HepG2 (cell line): ENCODE results near the gene FAM168A. TPM values are rescaled to one million over a fixed set of nuclear protein-coding genes. Genes with fewer than 3 reads are reported as not detected.

Experiments used
- ATAC-seq: fragments of 200-7000 bp; cut with Tn5 transposase; 3 replicates; pipeline ENCODE4 v1.9.1; 2020; ENCODE audit warnings: mild to moderate bottlenecking, moderate library complexity
- BruUV-seq: library from RNA; stranded (reverse); fragments of 400-500 nt; replicated peaks from 2 replicates; lab custom pipeline; 2021; lab: Mats Ljungman, UMichigan
- CTCF ChIA-PET: fragments of 300-600 bp; formaldehyde crosslinking; extraction: SDS; loops from one replicate; lab custom pipeline; 2021; ENCODE audit warnings: low total read pairs, inconsistent platforms, low intra/inter-chr PET ratio; lab: Yijun Ruan, JAX
- POLR2A ChIA-PET: fragments of 350-600 bp; sonication (Branson Sonifier 250); formaldehyde crosslinking; loops from one replicate; lab custom pipeline; 2020; ENCODE audit warnings: antibody characterized with exemption, inconsistent platforms; lab: Yijun Ruan, JAX
- DNase-seq: peaks from one replicate; pipeline ENCODE4 v3.0.0-alpha.2; 2015; ENCODE audit warnings: low spot score
- FAIRE-seq: peaks from 3 replicates; lab custom pipeline; 2011; peaks lifted over from hg19 to GRCh38; lab: Jason Lieb, UNC
- H2AFZ ChIP-seq: one replicate; pipeline ENCODE4 v1.6.1; 2011; ENCODE audit warnings: low read length, inconsistent platforms
- H3K27ac ChIP-seq: fragments of 300-600 bp; 3 replicates; pipeline ENCODE4 v1.8.0; 2011; ENCODE audit warnings: mixed run types, mild to moderate bottlenecking, mixed read lengths, low read length, inconsistent platforms; ENCODE audit not compliant: insufficient read depth; ENCODE audit errors: extremely low read length
- H3K27me3 ChIP-seq, 2 experiments: fragments of 200-600 bp in 1 of 2; 2 replicates in 1 of 2; 3 replicates in 1 of 2; pipeline versions ENCODE4 v1.6.0 to v1.8.0; 2011; ENCODE audit warnings: low read length in 2 of 2, mild to moderate bottlenecking in 2 of 2, moderate library complexity in 2 of 2, inconsistent platforms in 1 of 2; ENCODE audit not compliant: insufficient read depth in 2 of 2, control insufficient read depth in 1 of 2
- H3K36me3 ChIP-seq, 2 experiments: fragments of 200-600 bp in 1 of 2; replicated peaks in 1 of 2; 2 replicates in 1 of 2; 3 replicates in 1 of 2; pipeline versions ENCODE4 v1.5.1 to v1.8.0; 2011; ENCODE audit warnings: low read length in 2 of 2, inconsistent platforms in 1 of 2; ENCODE audit not compliant: insufficient read depth in 2 of 2, control insufficient read depth in 1 of 2
- H3K4me1 ChIP-seq: 2 replicates; pipeline ENCODE4 v1.5.1; 2012; ENCODE audit warnings: low read length, inconsistent platforms; ENCODE audit not compliant: insufficient read depth
- H3K4me2 ChIP-seq: 2 replicates; pipeline ENCODE4 v1.6.0; 2011; ENCODE audit warnings: low read depth, low read length, inconsistent platforms
- H3K4me3 ChIP-seq, 3 experiments: fragments of 200-600 bp in 1 of 3; sonication (generic), shearing (Covaris generic) in 1 of 3; replicated peaks in 1 of 3; 2 replicates each; pipeline ENCODE4 v1.5.1; 2011 to 2016; ENCODE audit warnings: low read length in 3 of 3, inconsistent platforms in 2 of 3, low read depth in 2 of 3, mild to moderate bottlenecking in 2 of 3, control low read depth in 1 of 3, mixed read lengths in 1 of 3; ENCODE audit not compliant: insufficient read depth in 1 of 3
- H3K79me2 ChIP-seq: one replicate; pipeline ENCODE4 v1.6.1; 2011; ENCODE audit warnings: low read length, inconsistent platforms; ENCODE audit not compliant: insufficient read depth
- H3K9ac ChIP-seq: 2 replicates; pipeline ENCODE4 v1.6.0; 2011; ENCODE audit warnings: mild to moderate bottlenecking, low read depth, low read length, inconsistent platforms; ENCODE audit not compliant: insufficient read depth
- H3K9me3 ChIP-seq: 2 replicates; pipeline ENCODE4 v1.5.1; 2012; ENCODE audit warnings: mild to moderate bottlenecking, low read length
- H4K20me1 ChIP-seq: 2 replicates; pipeline ENCODE4 v1.6.0; 2011; ENCODE audit warnings: inconsistent platforms, mild to moderate bottlenecking, low read length, moderate library complexity; ENCODE audit not compliant: insufficient read depth
- NR2C2 ChIP-seq: sonication (generic); formaldehyde crosslinking; IDR thresholded peaks from 2 replicates; pipeline ENCODE4 v1.4.0; 2020; ENCODE audit warnings: missing genetic modification reagents, mild to moderate bottlenecking, moderate library complexity, borderline replicate concordance
- PRDM10 ChIP-seq: sonication (generic); formaldehyde crosslinking; IDR thresholded peaks from 2 replicates; pipeline ENCODE4 v1.4.0; 2020; ENCODE audit warnings: low read depth, missing genetic modification reagents
- RXRB ChIP-seq: IDR thresholded peaks from 2 replicates; pipeline ENCODE4 v1.6.1; 2016; ENCODE audit warnings: borderline replicate concordance, missing genetic modification reagents, missing compliant biosample characterization
- ZNF12 ChIP-seq: sonication (generic); formaldehyde crosslinking; IDR thresholded peaks from 2 replicates; pipeline ENCODE4 v1.5.0; 2020; ENCODE audit warnings: missing genetic modification reagents
- ZNF253 ChIP-seq: sonication (generic); formaldehyde crosslinking; IDR thresholded peaks from 2 replicates; pipeline ENCODE4 v1.8.0; 2022; ENCODE audit warnings: mild to moderate bottlenecking, missing genetic modification reagents, borderline replicate concordance
- ZNF746 ChIP-seq: sonication (generic); formaldehyde crosslinking; IDR thresholded peaks from 2 replicates; pipeline ENCODE4 v1.8.0; 2022; ENCODE audit warnings: mild to moderate bottlenecking, missing genetic modification reagents
- WGBS: methylation state at CpG from one replicate; pipeline ENCODE4 v1.1.6; 2017; ENCODE audit warnings: low lambda C conversion rate; 5-methylcytosine and 5-hydroxymethylcytosine counted together
- in situ Hi-C: cut with HindIII; loops from 2 replicates; pipeline ENCODE4 v1.10.0; 2017; ENCODE audit warnings: low pct_unique_long_range_greater_than_20kb; ENCODE audit not compliant: extremely low pct_ligation_motif_present
- intact Hi-C: fragments of 100-400 bp; cut with micrococcal nuclease; formaldehyde crosslinking; loops from one replicate; pipeline ENCODE4 v1.10.0; 2022; ENCODE audit not compliant: unreplicated experiment
- polyA plus RNA-seq, 8 experiments: library from polyadenylated mRNA; depleted of rRNA in 3 of 8; stranded (reverse) in 7 of 8; unstranded in 1 of 8; fragments of >200 nt; fragmentation: Illumina TruSeq in 4 of 8; extraction: Trizol in 4 of 8; gene quantifications; 2 replicates each; pipeline versions ENCODE4 v1.2.1 to v1.2.3, GENCODE V29; 2011 to 2016; ENCODE audit warnings: low read depth in 4 of 8, missing spikeins in 1 of 8, mixed read lengths in 1 of 8; ENCODE audit not compliant: insufficient read depth in 1 of 8
- total RNA-seq, 5 experiments: library from RNA; depleted of rRNA; stranded (reverse); fragments of >200 nt; fragmentation: Illumina TruSeq; extraction: Trizol; gene quantifications; 2 replicates each; pipeline ENCODE4 v1.2.3, GENCODE V29; 2016; ENCODE audit warnings: low read depth in 1 of 5
- TF ChIP-seq, protein P1 (sequence below): sonication (generic); formaldehyde crosslinking; IDR thresholded peaks from 2 replicates; pipeline ENCODE4 v1.4.0; 2020; ENCODE audit warnings: low read depth, mild to moderate bottlenecking, missing genetic modification reagents

The FAM168A gene
- total and polyA plus RNA-seq, 2 of the 13 experiments (the other 11 are each of a cell fraction or from before 2014, with no cell fraction given) = 13.9 to 15.8 TPM

- H3K9me3 ChIP-seq = no peaks in the 10 kb centered on the region
- WGBS = 71% methylated on average over 4 of the region's 4 CpGs
- no peak for FAIRE-seq
These were observed 87.0 kb downstream of the FAM168A start for GRCh38 chr11:73510877-73511276.

More at GRCh38 chr11:73510877-73511276, 87.0 kb downstream of the FAM168A start:
- H3K4me3 ChIP-seq = no peak overlapping the region
- no peaks in the 10 kb centered on the region; the same call in 1 of the 2 replicates for H4K20me1 ChIP-seq
- TF ChIP-seq ZNF746 = no peak
- no peak for TF ChIP-seq ZNF12 (CRISPR knock-in tag)
- no peak for TF ChIP-seq ZNF253 (CRISPR knock-in tag)
- TF ChIP-seq NR2C2 (CRISPR knock-in tag) = no peak
- TF ChIP-seq, protein P1, sequence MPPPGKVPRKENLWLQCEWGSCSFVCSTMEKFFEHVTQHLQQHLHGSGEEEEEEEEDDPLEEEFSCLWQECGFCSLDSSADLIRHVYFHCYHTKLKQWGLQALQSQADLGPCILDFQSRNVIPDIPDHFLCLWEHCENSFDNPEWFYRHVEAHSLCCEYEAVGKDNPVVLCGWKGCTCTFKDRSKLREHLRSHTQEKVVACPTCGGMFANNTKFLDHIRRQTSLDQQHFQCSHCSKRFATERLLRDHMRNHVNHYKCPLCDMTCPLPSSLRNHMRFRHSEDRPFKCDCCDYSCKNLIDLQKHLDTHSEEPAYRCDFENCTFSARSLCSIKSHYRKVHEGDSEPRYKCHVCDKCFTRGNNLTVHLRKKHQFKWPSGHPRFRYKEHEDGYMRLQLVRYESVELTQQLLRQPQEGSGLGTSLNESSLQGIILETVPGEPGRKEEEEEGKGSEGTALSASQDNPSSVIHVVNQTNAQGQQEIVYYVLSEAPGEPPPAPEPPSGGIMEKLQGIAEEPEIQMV (CRISPR knock-in tag) = no peak
- TF ChIP-seq PRDM10 (CRISPR knock-in tag) = no peak
- no peak for TF ChIP-seq RXRB (CRISPR knock-in tag)
- POLR2A ChIA-PET = no interaction called here
- DNase-seq (no peak), ATAC-seq (no peak)
- H3K79me2 ChIP-seq = peaks cover 2% of the 10 kb centered on the region
- no peak overlapping the region for H2AFZ ChIP-seq
- no peaks in the 10 kb centered on the region for H3K27me3 ChIP-seq
- no TSS peak for BruUV-seq
- H3K27ac ChIP-seq = no peak overlapping the region
- no peaks in the 10 kb centered on the region for H3K36me3 ChIP-seq
- no peak overlapping the region for H3K9ac ChIP-seq
- in situ Hi-C loops (no loop called here), intact Hi-C loops (no loop called here)
- H3K4me1 ChIP-seq = peaks cover 12% of the 10 kb centered on the region
- no peak overlapping the region for H3K4me2 ChIP-seq
- CTCF ChIA-PET = no interaction called here
